ENCODE measurements around the gene PLEKHM1. TPM values are rescaled to one million over a fixed set of nuclear protein-coding genes. Genes with fewer than 3 reads are reported as not detected.
A peak's percentile ranks its signal among the peaks of the same experiment; 100 is the strongest.

Gene PLEKHM1
- total and polyA plus RNA-seq, 2 of the 13 experiments (the other 11 are each of a cell fraction or from before 2014, with no cell fraction given): 7.6 to 13.5 TPM

GRCh38 chr17:45429339-45430005 lies 61.0 kb downstream of the PLEKHM1 start (continued):
- TF ChIP-seq TIGD3 (CRISPR knock-in tag; IDR thresholded peaks at IDR 0.05; ENCODE audit: borderline replicate concordance): no peak
- TF ChIP-seq YEATS2 (CRISPR knock-in tag; IDR thresholded peaks at IDR 0.05; ENCODE audit: borderline replicate concordance): no peak
- no peak for TF ChIP-seq MYC (CRISPR knock-in tag; IDR thresholded peaks at IDR 0.05; ENCODE audit: borderline replicate concordance)
- TF ChIP-seq PRMT3 (CRISPR knock-in tag; IDR thresholded peaks at IDR 0.05; ENCODE audit: borderline replicate concordance, low read depth): no peak
- TF ChIP-seq ZNF383 (CRISPR knock-in tag; IDR thresholded peaks at IDR 0.05; ENCODE audit: borderline replicate concordance): no peak
- no peak for TF ChIP-seq TAF1 (CRISPR knock-in tag; IDR thresholded peaks at IDR 0.05)
- no peak for TF ChIP-seq DMAP1 (CRISPR knock-in tag; IDR thresholded peaks at IDR 0.05)
- no peak for TF ChIP-seq CCAR2 (optimal IDR thresholded peaks at IDR 0.05; ENCODE audit: low read depth, low read length)
- TF ChIP-seq KAT2B (IDR thresholded peaks at IDR 0.05; ENCODE audit: borderline replicate concordance, low read depth, low read length): no peak
- TF ChIP-seq FOXO4 (CRISPR knock-in tag; conservative IDR thresholded peaks at IDR 0.05): no peak
- no peak for TF ChIP-seq LBX2 (CRISPR knock-in tag; IDR thresholded peaks at IDR 0.05; ENCODE audit: borderline replicate concordance)
- TF ChIP-seq XRCC5 (optimal IDR thresholded peaks at IDR 0.05; ENCODE audit: low read length): no peak
- TF ChIP-seq ZNF770 (CRISPR knock-in tag; IDR thresholded peaks at IDR 0.05): no peak
- TF ChIP-seq GTF3A (CRISPR knock-in tag; conservative IDR thresholded peaks at IDR 0.05): no peak
- TF ChIP-seq GZF1 (CRISPR knock-in tag; IDR thresholded peaks at IDR 0.05): no peak
- TF ChIP-seq HDAC1 (CRISPR knock-in tag; IDR thresholded peaks at IDR 0.05): no peak
- peak; percentile 4; the same call in 1 of the 2 replicates for TF ChIP-seq TMF1 (CRISPR knock-in tag; IDR thresholded peaks at IDR 0.05; ENCODE audit: low read depth)
- no peak for TF ChIP-seq NBN (conservative IDR thresholded peaks at IDR 0.05)
- no peak for TF ChIP-seq HMG20B (CRISPR knock-in tag; conservative IDR thresholded peaks at IDR 0.05)
- no peak for TF ChIP-seq ZBTB25 (CRISPR knock-in tag; IDR thresholded peaks at IDR 0.05)
- no peak for TF ChIP-seq ZBTB34 (CRISPR knock-in tag; IDR thresholded peaks at IDR 0.05)
- no peak for TF ChIP-seq ISL2 (CRISPR knock-in tag; IDR thresholded peaks at IDR 0.05)
- TF ChIP-seq ZNF343 (CRISPR knock-in tag; IDR thresholded peaks at IDR 0.05): 0 out of 2 replicates have a peak, but pooled peaks have one; percentile 41
- TF ChIP-seq ZNF460 (CRISPR knock-in tag; IDR thresholded peaks at IDR 0.05; ENCODE audit: borderline replicate concordance): no peak
